NCI-H526 treated with DMSO at 0.1 percent for 48 hours (cell line): ENCODE data around the gene DSG3.
A peak's percentile ranks its signal among the peaks of the same experiment; 100 is the strongest.
"Not testable (repeated sequence)": the region's sequence is repeated elsewhere in the genome, so short reads cannot be mapped to it uniquely, and the experiment has no call there.

Source experiments
- DNase-seq: peaks from one replicate; lab custom pipeline; 2025; lab: John Stamatoyannopoulos, UW

Gene DSG3

DNA sequence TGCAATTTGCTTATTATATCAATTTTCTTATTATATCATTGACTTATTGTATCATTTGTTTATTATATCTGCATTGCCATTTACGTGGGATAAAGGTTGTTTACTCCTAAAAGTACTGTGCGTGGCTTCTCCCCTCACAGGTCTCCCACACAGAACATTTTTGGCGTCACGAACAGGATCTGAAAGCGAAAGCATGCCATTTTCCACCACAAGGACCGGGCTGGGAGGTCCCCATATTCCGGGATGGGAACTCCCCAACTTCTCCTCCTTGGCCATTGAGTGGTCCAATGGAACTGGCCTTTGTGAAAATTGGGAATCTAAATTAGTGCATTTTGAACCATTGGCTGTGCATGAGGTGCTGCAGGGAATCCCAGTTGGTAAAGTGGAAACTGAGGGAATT, 45.6 kb downstream of the DSG3 start:
- DNase-seq = no peak

DNA sequence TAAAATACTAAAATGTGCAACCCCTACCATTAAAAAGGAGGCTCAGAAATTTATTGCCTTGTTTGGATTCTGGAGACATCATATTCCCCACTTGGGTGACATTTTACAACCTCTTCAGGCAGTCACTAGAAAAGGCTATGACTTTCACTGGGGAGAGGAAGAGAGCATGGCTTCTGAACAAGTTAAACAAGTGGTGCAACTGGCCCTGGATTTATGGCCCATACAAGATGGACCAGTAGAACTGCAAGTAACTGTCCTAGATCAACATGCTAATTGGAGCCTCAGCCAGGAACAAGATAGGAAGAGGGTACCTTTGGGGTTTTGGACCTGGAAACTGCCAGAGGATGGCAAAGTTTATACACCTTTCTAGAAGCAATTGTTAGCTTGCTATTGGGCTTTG, 46.4 kb downstream of the DSG3 start:
- DNase-seq = no peak

DNA sequence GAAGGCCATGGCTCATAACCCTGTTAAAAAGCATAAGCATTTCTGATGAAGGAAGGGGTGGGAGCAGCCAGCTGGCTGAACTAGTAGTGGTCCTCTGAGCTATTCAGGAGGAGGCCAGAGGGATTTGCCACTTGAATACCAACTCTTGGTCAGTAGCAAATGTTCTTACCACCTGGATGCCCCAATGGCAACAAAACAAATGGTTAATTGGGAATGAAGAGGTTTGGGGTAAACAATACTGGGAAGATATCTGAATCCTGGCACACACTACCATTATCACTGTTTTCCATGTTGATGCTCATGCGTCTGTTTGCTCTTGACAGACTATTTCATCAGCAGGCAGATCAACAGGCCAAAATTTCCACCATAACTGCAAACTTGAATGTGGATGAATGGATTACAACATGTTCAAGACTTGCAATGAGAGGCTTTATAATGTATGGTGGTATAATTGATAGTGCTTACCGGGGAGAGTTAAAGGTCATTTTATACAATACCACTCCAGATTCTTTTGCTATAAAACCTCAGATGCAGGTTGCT, 47.2 kb downstream of the DSG3 start:
- not testable (repeated sequence) for DNase-seq

DNA sequence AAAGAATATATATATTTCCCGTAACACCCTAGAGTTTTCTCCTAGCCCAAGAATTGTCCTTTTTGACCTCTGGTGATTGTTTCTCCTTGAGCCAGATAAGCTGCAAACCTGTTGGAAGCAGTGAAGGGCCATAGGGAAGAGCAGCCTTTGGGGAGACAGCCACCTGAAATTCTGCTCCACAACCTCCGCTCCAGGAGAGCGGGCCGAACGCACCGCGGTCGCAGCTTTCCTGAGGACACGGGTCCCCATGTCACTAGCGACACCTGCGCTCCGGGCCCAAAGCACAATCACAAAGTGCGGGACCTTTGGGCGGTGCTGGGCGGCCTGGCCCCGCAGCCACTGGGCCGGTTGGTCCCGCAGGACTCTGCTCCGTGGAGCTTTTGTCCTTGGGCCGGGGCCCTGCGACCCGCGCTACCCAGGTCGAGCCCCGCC, 49.9 kb downstream of the DSG3 start:
- no peak for DNase-seq

DNA sequence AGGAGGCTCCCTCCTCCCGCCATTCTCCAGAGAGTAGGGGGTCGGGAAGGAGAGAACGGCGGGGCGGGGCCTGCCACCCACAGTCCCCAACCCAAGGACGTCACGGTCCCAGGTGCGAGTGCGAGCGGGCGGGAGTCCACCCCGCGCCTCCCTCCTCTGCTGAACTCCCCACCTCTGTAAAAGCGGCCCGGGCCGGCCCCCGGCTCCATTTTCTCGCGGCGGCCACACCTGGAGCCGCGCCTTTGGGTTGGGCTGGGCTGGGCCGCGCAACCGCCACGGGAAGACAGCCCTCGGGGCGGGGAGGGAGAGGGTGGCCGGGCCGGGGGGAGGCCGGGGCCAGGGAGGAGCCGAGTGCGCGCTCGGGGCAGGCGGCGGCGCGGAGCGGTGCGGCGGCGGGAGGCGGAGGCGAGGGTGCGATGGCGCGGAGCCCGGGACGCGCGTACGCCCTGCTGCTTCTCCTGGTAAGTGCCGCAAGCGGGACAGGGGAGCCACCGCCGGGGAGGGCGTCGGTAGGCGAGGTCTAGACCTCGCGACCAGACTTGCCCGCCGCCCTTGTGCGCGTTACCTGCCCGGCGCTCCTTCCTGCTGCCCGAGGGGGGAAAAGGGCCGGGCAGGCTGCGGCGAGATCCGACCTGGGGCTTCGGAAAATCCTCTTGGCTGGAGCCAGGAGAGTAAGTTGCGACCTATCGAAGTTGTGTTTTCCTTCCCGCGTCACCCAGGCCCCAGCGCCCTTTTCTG, 50.5 kb downstream of the DSG3 start, which contains the start of gene DSG2:
DSG2 (plus strand) TSS at position 342 of the 738 bp plus-strand sequence; CDS start at position 417, 75 bp downstream.
- peak; percentile 13 for DNase-seq

DNA sequence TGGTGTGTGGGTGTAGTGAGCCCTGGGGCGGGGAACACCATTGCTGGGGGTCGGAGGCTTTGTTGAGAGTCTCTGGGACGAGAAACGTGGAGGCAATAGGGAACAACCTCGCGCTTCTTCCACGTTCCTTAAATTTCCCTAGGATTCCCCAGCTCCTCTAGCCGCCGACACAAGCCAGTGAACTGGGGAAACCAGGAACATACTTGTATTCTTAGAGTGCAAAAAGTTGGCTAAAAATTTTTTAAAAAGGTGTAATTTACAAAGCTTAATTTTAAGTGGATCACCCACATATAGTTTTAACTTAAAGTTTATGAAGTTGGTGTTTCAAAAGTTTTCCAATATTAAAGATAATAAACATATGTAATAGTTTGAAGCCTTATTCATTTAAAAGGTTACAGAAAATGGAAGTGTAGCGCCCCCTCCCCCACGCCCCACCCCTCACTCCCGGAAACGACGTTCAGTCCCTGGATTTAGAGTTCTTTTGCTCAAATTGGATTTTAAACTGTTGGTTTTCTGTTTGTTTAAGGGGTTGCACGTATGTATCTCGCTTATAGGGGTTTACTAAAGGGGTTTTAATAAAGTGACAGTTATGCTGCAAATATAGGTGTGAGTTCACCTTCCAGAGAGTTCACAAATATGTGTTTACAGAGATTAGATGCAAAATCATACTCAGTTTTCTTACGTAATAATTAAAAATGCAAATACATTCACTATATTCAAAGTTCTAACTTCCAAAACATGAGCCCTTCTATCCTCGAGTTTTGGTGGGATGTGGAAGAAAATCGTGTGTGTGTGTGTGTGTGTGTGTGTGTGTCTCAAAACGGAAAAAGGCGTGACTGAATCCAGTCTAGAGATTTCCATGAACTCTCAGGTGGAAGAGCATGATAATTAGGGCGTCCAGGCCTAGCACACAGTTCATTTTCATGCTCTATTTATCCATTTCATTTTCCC, 51.3 kb downstream of the DSG3 start:
- DNase-seq = peak; percentile 20

DNA sequence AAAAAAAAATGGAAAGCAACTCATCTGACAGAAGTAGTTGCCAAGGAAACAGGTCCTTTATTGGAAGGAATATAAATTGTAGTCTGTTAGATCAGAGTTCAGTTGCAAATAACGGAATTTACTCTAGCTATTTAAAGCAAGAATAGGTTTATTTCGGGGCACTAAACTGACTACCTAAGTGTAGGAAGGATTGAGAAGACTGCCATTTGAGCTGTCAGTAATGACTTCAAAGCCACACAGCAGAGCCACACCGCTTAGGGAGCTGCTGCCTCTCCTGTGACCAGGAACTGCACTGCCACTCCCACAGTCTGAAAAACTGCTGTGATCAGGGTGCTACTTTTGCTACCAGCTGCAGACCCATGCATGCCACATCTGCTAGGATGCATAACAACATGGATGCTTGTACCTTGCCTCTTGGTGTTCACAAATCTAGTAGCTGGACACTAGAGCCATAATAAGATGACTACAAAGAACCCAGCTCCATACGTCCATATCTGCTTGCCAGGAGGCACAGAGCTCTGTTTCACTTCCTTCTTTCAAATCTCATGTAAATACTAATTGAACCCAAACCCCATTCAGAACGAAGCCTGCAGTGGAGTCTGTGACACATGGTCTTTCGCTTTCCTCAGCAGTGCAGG, 52.6 kb downstream of the DSG3 start:
- DNase-seq = no peak

DNA sequence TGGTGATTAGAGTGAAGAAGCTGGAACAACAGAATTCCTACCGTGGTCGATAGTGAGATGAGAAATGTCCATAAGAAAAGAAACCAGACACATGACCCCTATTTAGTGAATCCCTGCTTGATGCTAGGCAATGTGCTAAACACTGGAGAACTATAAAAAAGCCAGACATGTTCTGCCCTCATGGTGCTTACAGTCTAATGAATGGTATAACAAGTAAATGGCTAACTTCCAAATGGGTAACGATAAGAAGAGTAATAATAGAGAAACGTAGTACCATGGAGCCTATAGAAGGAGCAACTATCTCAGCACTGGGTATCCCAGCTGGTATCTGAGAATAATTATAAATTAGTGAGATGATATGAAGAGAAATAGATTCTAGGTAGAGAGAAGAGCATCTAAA, 55.5 kb downstream of the DSG3 start:
- DNase-seq = no peak

DNA sequence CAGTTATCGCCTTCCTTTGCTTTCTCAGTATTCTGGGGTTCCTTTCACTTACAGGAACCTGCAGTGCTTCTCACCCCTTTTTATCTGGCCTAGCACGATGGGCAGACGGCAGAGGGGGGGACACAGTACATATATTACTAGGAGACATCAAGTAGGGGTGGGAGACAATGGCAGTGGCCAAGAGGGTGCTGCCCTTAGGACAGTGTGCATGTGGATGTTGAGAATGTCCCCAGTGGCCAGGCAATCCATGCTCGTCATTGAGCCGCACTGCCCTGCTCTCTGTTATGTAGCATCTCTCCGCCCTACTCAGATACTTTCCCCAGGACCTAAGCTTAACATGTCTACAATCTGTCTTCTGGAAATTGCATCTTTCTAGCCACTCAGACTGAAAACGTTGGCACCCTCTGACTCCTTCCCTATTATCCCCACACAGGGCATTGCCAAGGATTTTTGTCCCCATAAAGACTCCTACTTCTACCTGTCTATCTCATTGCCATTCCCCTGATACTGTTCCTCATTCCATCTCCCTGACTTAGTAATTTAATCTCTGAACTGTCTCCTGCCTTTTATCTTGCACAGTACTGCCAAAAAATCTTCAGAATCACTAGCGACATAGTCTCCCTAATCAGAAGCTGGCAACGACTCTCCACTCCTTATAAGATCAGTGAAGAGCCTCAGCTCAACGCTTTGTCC, 57.1 kb downstream of the DSG3 start:
- DNase-seq = no peak

DNA sequence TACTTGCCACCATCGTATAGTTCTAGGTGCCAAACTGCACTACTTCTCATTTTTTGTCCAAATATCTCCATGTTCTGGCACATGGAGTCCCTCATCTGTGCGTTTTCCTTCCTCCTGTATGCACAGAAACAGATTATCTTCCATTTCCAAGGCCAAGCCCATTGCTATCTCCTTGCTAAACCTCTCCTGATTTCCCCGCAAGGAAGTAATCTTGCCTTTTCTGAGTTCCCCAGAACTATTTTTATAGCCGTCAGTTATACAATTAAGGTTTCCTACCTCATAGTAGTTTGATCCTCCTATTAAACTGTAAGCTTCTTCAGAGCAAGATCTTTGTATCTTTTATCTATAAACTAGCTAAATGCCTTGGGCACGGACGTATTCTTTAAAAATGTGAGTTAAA, 57.6 kb downstream of the DSG3 start:
- DNase-seq = no peak

DNA sequence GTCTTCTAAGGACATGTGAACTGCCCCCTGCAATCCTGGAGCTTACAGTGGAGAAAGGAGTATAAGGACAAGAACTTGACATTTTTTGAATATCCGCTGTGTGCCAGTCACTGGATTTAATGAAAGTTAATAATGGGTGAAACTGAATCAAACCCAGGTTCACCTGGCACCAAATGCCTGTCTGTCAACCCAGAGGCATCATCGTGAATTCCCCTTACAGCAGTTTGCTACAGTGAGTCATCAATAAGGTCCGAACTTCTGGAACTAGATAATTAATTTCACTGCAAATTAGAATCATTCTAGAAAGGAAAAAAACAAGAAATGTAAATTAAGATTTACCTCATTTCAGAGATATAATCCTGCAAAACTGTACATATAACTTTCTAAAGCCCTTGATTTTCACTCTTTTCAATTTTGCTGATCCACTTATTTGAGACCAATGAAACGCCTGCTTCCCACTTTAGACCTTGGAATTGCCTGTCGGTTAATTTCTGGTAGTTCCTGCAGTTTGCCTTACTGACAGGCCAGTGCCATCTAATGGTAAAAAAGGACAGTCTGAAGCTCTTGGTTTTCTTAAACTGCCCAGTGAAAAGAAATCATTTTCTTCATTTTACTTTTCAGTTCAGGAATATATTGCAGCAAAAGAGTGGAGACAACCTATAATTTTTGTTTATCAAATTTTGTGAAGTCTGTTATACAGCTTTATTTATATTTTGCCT, 58.6 kb downstream of the DSG3 start:
- DNase-seq = no peak

DNA sequence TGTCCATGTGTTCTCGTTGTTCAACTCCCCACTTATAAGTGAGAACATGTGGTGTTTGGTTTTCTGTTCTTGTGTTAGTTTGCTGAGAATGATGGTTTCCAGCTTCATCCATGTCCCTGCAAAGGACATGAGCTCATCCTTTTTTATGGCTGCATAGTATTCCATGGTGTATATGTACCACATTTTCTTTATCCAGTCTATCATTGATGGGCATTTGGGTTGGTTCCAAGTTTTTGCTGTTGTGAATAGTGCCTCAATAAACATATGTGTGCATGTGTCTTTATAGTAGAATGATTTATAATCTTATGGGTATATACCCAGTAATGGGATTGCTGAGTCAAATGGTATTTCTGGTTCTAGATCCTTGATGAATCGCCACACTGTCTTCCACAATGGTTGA, 59.6 kb downstream of the DSG3 start:
- DNase-seq = not testable (repeated sequence)

DNA sequence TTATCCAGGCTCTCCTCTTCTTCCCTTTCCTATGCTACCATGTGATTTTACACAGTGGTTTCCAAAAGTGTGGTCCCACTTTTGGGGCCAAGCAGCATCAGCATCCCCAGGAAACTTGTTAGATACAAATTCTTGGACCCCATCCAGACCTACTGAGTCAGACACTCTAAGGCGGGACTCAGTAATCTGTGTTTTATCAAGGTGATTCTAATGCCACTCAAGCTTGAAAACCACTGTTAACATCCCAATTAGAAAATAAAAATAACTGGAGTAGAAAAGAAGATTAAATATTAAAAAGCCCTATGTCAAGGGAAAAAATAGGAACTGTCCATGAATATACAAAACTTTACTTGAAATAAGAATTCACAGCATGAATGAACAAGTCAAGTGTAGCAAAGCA, 61.2 kb downstream of the DSG3 start:
- no peak for DNase-seq

DNA sequence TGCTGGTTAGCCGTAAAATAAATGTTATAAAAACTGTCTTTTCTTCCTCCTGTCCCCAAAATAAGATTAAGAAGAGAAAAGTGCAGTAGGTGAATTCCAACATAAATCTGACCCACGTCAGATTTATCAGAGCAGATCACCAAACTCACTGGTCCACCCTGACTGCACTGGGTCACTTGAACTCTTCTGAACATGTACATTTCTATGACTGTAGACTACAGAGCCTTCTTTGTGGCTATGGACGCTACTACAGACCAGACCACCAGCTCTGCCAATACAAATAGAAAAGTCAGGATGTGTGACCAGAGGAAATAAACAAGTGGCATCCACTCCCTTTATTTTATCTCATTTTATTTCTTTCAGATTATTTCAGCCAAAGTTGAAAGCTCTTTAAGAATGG, 62.0 kb downstream of the DSG3 start:
- DNase-seq = no peak

DNA sequence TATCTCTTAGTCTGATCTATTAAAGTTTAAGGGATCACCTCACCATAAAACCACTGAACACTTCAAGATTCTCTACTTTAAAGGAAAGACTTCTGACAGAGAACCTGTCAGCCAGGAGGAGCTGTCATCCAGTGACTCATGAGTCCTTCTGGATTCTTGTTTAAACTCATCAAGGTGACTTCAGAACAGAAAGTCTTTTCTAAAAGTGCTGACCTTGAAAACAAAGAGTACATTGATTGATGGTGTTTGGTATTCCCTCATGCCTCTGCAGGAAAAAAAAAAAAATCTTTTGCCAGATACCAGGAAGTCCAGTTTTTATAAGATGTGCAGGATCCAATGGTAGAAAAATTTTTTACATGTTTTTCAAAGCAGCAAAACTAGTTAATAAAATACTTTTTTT, 62.8 kb downstream of the DSG3 start:
- DNase-seq = no peak

DNA sequence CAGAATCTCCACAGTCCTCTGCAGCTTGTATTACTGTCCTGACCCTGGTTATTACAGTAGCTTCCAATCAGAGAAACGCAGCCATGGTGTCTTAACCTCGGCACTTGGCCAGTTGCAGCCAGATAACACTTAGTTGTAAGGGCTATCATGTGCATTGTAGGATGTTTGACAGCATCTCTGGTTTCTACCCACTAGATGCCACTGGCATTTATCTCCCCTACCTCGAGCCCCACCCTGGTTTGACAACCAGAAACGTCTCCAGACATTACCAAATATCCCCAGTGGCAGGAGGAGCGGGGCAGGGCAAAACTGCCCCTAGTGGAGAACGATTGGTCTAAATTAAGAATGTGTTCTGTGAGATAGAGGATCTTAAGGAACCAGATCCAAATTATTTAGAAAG, 63.6 kb downstream of the DSG3 start:
- DNase-seq = no peak

DNA sequence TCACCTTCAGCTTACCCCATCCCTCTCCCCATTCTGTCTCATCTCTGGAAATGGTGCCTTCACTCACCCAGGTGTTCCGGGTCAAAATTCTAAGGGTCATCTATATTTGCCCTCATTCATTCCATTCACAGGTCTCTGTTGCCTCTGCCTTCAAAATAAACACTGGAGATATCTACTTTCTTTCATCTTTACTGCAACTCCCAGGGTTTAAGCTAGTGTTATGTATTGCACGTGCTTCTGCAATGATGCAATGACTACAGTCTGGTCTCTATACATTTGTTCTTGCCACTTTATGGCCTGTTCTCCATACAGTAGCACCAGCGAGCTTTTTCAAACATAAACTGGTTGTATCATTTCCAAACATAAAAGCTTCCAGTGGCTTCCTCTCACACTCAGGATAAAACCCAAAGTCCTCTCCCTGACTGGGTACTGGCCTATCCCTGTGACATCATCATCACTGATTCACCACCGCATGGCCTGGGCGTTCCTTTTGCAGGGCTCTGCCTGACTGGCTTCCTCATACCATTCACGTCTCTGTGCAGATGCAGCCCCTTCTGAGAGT, 64.7 kb downstream of the DSG3 start:
- no peak for DNase-seq

DNA sequence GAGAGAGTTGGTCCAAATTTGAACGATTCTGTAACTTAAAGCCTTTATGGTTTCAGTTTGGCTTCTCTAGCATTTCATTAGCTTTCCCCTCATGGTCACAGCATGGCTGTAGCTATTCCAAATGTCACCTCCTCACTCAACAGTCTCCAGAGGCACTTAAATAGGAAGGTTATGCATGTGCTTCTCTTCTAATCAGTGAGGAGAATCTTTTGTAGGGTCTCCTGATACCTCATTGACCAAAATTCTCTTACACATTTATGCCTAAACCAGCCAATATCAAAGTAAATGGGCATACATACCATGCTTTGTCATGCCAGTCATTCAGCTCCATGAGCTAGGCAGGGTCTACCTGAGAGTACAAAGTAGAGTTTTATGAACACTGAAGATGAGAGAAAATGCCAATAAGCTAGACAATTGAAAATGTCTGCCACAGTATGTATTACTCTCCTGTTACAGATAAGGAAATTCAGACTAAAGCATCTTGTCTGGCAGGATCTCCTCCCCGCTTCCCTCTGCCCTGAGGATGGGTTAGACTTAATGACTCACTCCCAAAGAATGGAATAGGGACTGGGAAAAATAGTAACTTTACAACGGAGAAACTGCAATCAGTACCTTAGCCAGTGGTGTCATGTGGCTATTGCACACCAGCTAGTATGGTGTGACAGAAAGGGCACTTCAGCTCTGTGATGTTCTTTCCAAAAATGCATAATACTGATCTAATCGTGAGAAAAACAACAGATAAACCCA, 65.8 kb downstream of the DSG3 start:
- no peak for DNase-seq

DNA sequence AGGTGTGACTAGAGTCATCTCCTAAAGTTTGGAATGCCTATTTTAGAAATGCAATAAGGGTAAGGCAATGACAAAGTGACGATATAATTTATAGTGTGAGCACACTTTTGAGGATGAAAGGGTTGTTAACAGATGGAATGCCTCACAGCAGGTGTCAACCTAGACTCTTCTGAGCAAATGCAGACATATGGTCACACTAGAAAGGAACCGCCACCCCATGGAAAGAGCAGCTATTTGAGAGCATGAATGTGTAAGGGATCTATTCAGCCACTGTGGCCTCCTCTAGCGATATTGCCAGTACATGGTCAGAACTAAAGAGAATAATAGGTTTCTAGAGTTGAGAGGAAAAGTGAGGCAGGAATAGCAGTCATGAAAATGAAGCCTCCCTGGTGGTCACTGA, 68.9 kb downstream of the DSG3 start:
- DNase-seq = no peak

DNA sequence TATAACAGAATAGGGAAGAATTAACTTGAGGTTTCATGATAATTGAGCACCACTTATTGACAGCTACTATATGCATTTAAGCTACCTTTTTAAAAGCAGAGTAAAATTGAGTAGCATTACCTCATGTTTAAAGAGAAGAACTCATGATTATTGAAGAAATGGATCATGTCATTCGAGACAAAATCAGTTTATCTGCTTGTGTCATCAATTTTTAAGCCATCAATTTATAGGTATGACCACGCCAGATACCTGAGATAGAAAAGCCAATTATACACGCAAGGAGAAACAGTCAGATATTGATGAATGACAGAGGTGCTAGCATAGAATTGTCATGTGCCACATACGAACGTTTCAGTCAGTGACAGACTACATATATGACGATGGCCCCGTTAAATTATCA, 78.8 kb downstream of the DSG3 start:
- no peak for DNase-seq
